ENCODE data around the gene ZCCHC9. TPM values are rescaled to one million over a fixed set of nuclear protein-coding genes. Genes with fewer than 3 reads are reported as not detected.

Gene ZCCHC9
- total and polyA plus RNA-seq, 2 donors from 2014 or later = 20.1 to 23.0 TPM

Other genes with a start within 250 kb of the ZCCHC9 start
- 3.7 TPM for gene CKMT2, start 68.3 kb upstream of the ZCCHC9 start, total RNA-seq
- gene CKMT2, start 68.3 kb upstream of the ZCCHC9 start, polyA plus RNA-seq (ENCODE audit: insufficient read depth, low read depth, low replicate concordance) = 55.8 TPM
- not detected for gene ACOT12, start 92.5 kb downstream of the ZCCHC9 start, total RNA-seq
- gene ACOT12, start 92.5 kb downstream of the ZCCHC9 start, polyA plus RNA-seq (ENCODE audit: insufficient read depth, low read depth, low replicate concordance) = 2.2 TPM